Muscle layer of duodenum (tissue), 2 donors: ENCODE results near the gene EPN3.

ENCODE experiments used
- H3K27ac ChIP-seq: one replicate; pipeline ENCODE4 v1.7.0; 2013; ENCODE audit warnings: mild to moderate bottlenecking, low read length
- H3K27me3 ChIP-seq: one replicate; pipeline ENCODE4 v1.7.0; 2013; ENCODE audit warnings: low read depth, mild to moderate bottlenecking, control low read depth, low read length
- H3K36me3 ChIP-seq, 2 donors: one replicate each; pipeline ENCODE4 v1.7.0; 2013; ENCODE audit warnings: low read length in 2 of 2, control low read depth in 1 of 2, mild to moderate bottlenecking in 1 of 2; ENCODE audit not compliant: insufficient read depth in 2 of 2, control insufficient read depth in 1 of 2
- H3K4me1 ChIP-seq, 2 donors: one replicate each; pipeline ENCODE4 v1.7.0; 2013; ENCODE audit warnings: low read length in 2 of 2, mild to moderate bottlenecking in 2 of 2, control low read depth in 1 of 2, moderate library complexity in 1 of 2; ENCODE audit not compliant: insufficient read depth in 2 of 2, control insufficient read depth in 1 of 2
- H3K4me3 ChIP-seq, 2 donors: one replicate each; pipeline ENCODE4 v1.7.0; 2013; ENCODE audit warnings: low read length in 2 of 2, low read depth in 1 of 2, mild to moderate bottlenecking in 1 of 2
- H3K9me3 ChIP-seq, 2 donors: one replicate each; pipeline ENCODE4 v1.7.0; 2013; ENCODE audit warnings: low read length in 2 of 2, control low read depth in 1 of 2, mild to moderate bottlenecking in 1 of 2; ENCODE audit not compliant: control insufficient read depth in 1 of 2
- donor health status: healthy.

EPN3 gene

GRCh38 chr17:50584749-50585148 is 52.2 kb downstream of the EPN3 start:
- Histone ChIP-seq H3K27me3 (no peaks in the 10 kb centered on the region), H3K4me3 (no peak overlapping the region), H3K4me1 (peaks cover 11 to 16% of the 10 kb centered on the region in 2 donors), H3K9me3 (no peaks in the 10 kb centered on the region), H3K27ac (no peak overlapping the region), H3K36me3 (no peaks in the 10 kb centered on the region)

- no peak overlapping the region for H3K4me3 ChIP-seq
- H3K36me3 ChIP-seq: no peaks in the 10 kb centered on the region
- H3K27ac ChIP-seq: no peak overlapping the region
- no peaks in the 10 kb centered on the region for H3K27me3 ChIP-seq
- no peaks in the 10 kb centered on the region for H3K9me3 ChIP-seq
- peaks cover 11 to 21% of the 10 kb centered on the region in 2 donors for H3K4me1 ChIP-seq
Observed at GRCh38 chr17:50585346-50585745, 52.8 kb downstream of the EPN3 start.

- H3K9me3 ChIP-seq: no peaks in the 10 kb centered on the region
- no peak overlapping the region for H3K4me3 ChIP-seq
- H3K27me3 ChIP-seq: no peaks in the 10 kb centered on the region
- peaks cover 11 to 26% of the 10 kb centered on the region in 2 donors for H3K4me1 ChIP-seq
- H3K27ac ChIP-seq: no peak overlapping the region
- no peaks in the 10 kb centered on the region for H3K36me3 ChIP-seq
Observed at GRCh38 chr17:50585891-50586290, 53.4 kb downstream of the EPN3 start.

- H3K27ac ChIP-seq: no peak overlapping the region
- H3K9me3 ChIP-seq: no peaks in the 10 kb centered on the region
- no peaks in the 10 kb centered on the region for H3K27me3 ChIP-seq
- H3K4me3 ChIP-seq: no peak overlapping the region
- H3K4me1 ChIP-seq: peaks cover 11 to 26% of the 10 kb centered on the region in 2 donors
- no peaks in the 10 kb centered on the region for H3K36me3 ChIP-seq
Observed at GRCh38 chr17:50586421-50587247, 54.1 kb downstream of the EPN3 start.

- H3K27ac ChIP-seq: no peak overlapping the region
- H3K27me3 ChIP-seq: no peaks in the 10 kb centered on the region
- peaks cover 11 to 26% of the 10 kb centered on the region in 2 donors for H3K4me1 ChIP-seq
- no peaks in the 10 kb centered on the region for H3K36me3 ChIP-seq
- no peak overlapping the region for H3K4me3 ChIP-seq
- no peaks in the 10 kb centered on the region for H3K9me3 ChIP-seq
Observed at GRCh38 chr17:50587571-50587970, 55.0 kb downstream of the EPN3 start.

- no peak overlapping the region for H3K4me3 ChIP-seq
- H3K27me3 ChIP-seq: no peaks in the 10 kb centered on the region
- H3K27ac ChIP-seq: no peak overlapping the region
- H3K36me3 ChIP-seq: no peaks in the 10 kb centered on the region
- no peaks in the 10 kb centered on the region for H3K9me3 ChIP-seq
- H3K4me1 ChIP-seq: peaks cover 11 to 26% of the 10 kb centered on the region in 2 donors
Observed at GRCh38 chr17:50588391-50589049, 56.0 kb downstream of the EPN3 start.

- Histone ChIP-seq H3K9me3 (no peaks in the 10 kb centered on the region), H3K4me3 (no peak overlapping the region), H3K27ac (no peak overlapping the region), H3K27me3 (no peaks in the 10 kb centered on the region), H3K4me1 (peaks cover 11 to 26% of the 10 kb centered on the region in 2 donors), H3K36me3 (no peaks in the 10 kb centered on the region)
Observed at GRCh38 chr17:50589095-50589705, 56.7 kb downstream of the EPN3 start.

- no peak overlapping the region for H3K4me3 ChIP-seq
- H3K9me3 ChIP-seq: no peaks in the 10 kb centered on the region
- no peak overlapping the region for H3K27ac ChIP-seq
- no peaks in the 10 kb centered on the region for H3K36me3 ChIP-seq
- H3K27me3 ChIP-seq: no peaks in the 10 kb centered on the region
- H3K4me1 ChIP-seq: peaks cover 11 to 26% of the 10 kb centered on the region in 2 donors
Observed at GRCh38 chr17:50590946-50591737, 58.6 kb downstream of the EPN3 start.

- Histone ChIP-seq H3K4me1 (peaks cover 11 to 24% of the 10 kb centered on the region in 2 donors), H3K4me3 (no peak overlapping the region), H3K27me3 (no peaks in the 10 kb centered on the region), H3K36me3 (no peaks in the 10 kb centered on the region), H3K27ac (no peak overlapping the region), H3K9me3 (no peaks in the 10 kb centered on the region)
Observed at GRCh38 chr17:50593321-50593720, 60.8 kb downstream of the EPN3 start.
